Fibroblast of mammary gland (primary cell): ENCODE measurements around the gene PRRT2.
A peak's percentile ranks its signal among the peaks of the same experiment; 100 is the strongest.
"Not testable (repeated sequence)": the region's sequence is repeated elsewhere in the genome, so short reads cannot be mapped to it uniquely, and the experiment has no call there.

Experiments
- DNase-seq: peaks from one replicate; pipeline ENCODE4 v3.0.0-alpha.2; 2010; ENCODE audit warnings: low read depth
- H3K4me3 ChIP-seq: 2 replicates; pipeline ENCODE4 v1.5.1; 2011; ENCODE audit warnings: low read depth, mild to moderate bottlenecking, low read length, moderate library complexity; ENCODE audit not compliant: control insufficient read depth
- CTCF ChIP-seq: conservative IDR thresholded peaks from 2 replicates; pipeline ENCODE4 v1.5.1; 2011; ENCODE audit warnings: low read depth, low read length, inconsistent platforms; ENCODE audit not compliant: control insufficient read depth, insufficient read depth

Gene PRRT2

GRCh38 chr16:29770250-29770929, 41.6 kb upstream of the PRRT2 start:
- no peak overlapping the region for H3K4me3 ChIP-seq
- DNase-seq, result no peak
- no peak for TF ChIP-seq CTCF

- not testable (repeated sequence) for H3K4me3 ChIP-seq, DNase-seq
These were observed 39.7 kb upstream of the PRRT2 start for GRCh38 chr16:29772330-29772729.

- H3K4me3 ChIP-seq, result no peak overlapping the region
- TF ChIP-seq CTCF, result no peak
- no peak for DNase-seq
These were observed 37.3 kb upstream of the PRRT2 start for GRCh38 chr16:29774730-29775129.

GRCh38 chr16:29775742-29776408, 36.1 kb upstream of the PRRT2 start:
- DNase-seq, result peak; percentile 53
- H3K4me3 ChIP-seq, result no peak overlapping the region
- TF ChIP-seq CTCF, result no peak

- no peak for DNase-seq
- TF ChIP-seq CTCF, result no peak
- no peak within 1 kb of the TSS for H3K4me3 ChIP-seq
These were observed 34.2 kb upstream of the PRRT2 start, which contains the start of gene ZG16 for GRCh38 chr16:29777576-29778350. TSS of gene ZG16 (plus strand) at chr16:29778256. CDS start at chr16:29779267, 1,011 bp downstream.

GRCh38 chr16:29779474-29779873, 32.5 kb upstream of the PRRT2 start:
- DNase-seq, result no peak
- no peak for TF ChIP-seq CTCF
- H3K4me3 ChIP-seq, result no peak overlapping the region

- H3K4me3 ChIP-seq, DNase-seq: not testable (repeated sequence)
These were observed 28.7 kb upstream of the PRRT2 start for GRCh38 chr16:29783094-29783953.
